Activated naive CD8-positive, alpha-beta T cell treated with anti-CD3 and anti-CD28 coated beads, Interleukin-2, amount 50 U/mL, for 24 hours (primary cell): ENCODE measurements around the gene ANKLE2.
"Not testable (repeated sequence)": the region's sequence is repeated elsewhere in the genome, so short reads cannot be mapped to it uniquely, and the experiment has no call there.

ENCODE experiments used
- ATAC-seq: fragments of 150-1000 bp; cut with Tn5 transposase; one replicate; pipeline ENCODE4 v1.10.0; 2021
- DNase-seq: peaks from one replicate; pipeline ENCODE4 v3.0.0; 2021
- H3K27ac Mint-ChIP-seq: one replicate; pipeline ENCODE4 v1.8.0; 2021; ENCODE audit warnings: mild to moderate bottlenecking, mixed read lengths
- H3K27me3 Mint-ChIP-seq: one replicate; pipeline ENCODE4 v1.8.0; 2021; ENCODE audit warnings: mixed read lengths
- H3K36me3 Mint-ChIP-seq: one replicate; pipeline ENCODE4 v1.8.0; 2021; ENCODE audit warnings: low read depth, mixed read lengths
- H3K4me1 Mint-ChIP-seq: one replicate; pipeline ENCODE4 v1.8.0; 2021; ENCODE audit warnings: mixed read lengths
- H3K4me3 Mint-ChIP-seq: one replicate; pipeline ENCODE4 v1.8.0; 2021; ENCODE audit warnings: mild to moderate bottlenecking, moderate library complexity, mixed read lengths
- H3K9me3 Mint-ChIP-seq: one replicate; pipeline ENCODE4 v1.8.0; 2021; ENCODE audit warnings: mixed read lengths

ANKLE2 gene

GRCh38 chr12:132787877-132788276, 26.2 kb upstream of the ANKLE2 start:
- DNase-seq, result no peak
- H3K27ac Mint-ChIP-seq, result no peak overlapping the region
- no peaks in the 10 kb centered on the region for H3K4me1 Mint-ChIP-seq
- ATAC-seq, result no peak
- H3K36me3 Mint-ChIP-seq, result peaks cover 46% of the 10 kb centered on the region
- no peak overlapping the region for H3K4me3 Mint-ChIP-seq
- no peaks in the 10 kb centered on the region for H3K9me3 Mint-ChIP-seq
- H3K27me3 Mint-ChIP-seq, result no peaks in the 10 kb centered on the region

GRCh38 chr12:132786192-132786591, 24.6 kb upstream of the ANKLE2 start:
- Mint-ChIP-seq H3K36me3 (peaks cover 49% of the 10 kb centered on the region), H3K9me3 (no peaks in the 10 kb centered on the region), H3K4me3 (no peak overlapping the region), H3K27ac (no peak overlapping the region), H3K4me1 (no peaks in the 10 kb centered on the region), H3K27me3 (no peaks in the 10 kb centered on the region)
- no peak for DNase-seq
- ATAC-seq, result peak; percentile 33

- ATAC-seq (no peak), DNase-seq (no peak)
- Mint-ChIP-seq H3K27me3 (no peaks in the 10 kb centered on the region), H3K4me1 (no peaks in the 10 kb centered on the region), H3K27ac (no peak overlapping the region), H3K36me3 (peaks cover 58% of the 10 kb centered on the region), H3K4me3 (no peak overlapping the region), H3K9me3 (no peaks in the 10 kb centered on the region)
These were observed 22.9 kb upstream of the ANKLE2 start for GRCh38 chr12:132784580-132784979.

GRCh38 chr12:132783917-132784531, 22.4 kb upstream of the ANKLE2 start:
- Mint-ChIP-seq H3K27me3 (no peaks in the 10 kb centered on the region), H3K36me3 (peaks cover 59% of the 10 kb centered on the region), H3K4me1 (no peaks in the 10 kb centered on the region), H3K27ac (no peak overlapping the region), H3K9me3 (no peaks in the 10 kb centered on the region), H3K4me3 (no peak overlapping the region)
- DNase-seq (no peak), ATAC-seq (no peak)

GRCh38 chr12:132781938-132782337, 20.3 kb upstream of the ANKLE2 start:
- Mint-ChIP-seq H3K27ac (no peak overlapping the region), H3K27me3 (no peaks in the 10 kb centered on the region), H3K9me3 (no peaks in the 10 kb centered on the region), H3K36me3 (peaks cover 48% of the 10 kb centered on the region), H3K4me3 (no peak overlapping the region), H3K4me1 (no peaks in the 10 kb centered on the region)
- DNase-seq (no peak), ATAC-seq (no peak)

GRCh38 chr12:132779781-132780353, 18.2 kb upstream of the ANKLE2 start:
- ATAC-seq, result peak; percentile 6
- H3K27ac Mint-ChIP-seq, result no peak overlapping the region
- no peak overlapping the region for H3K4me3 Mint-ChIP-seq
- H3K36me3 Mint-ChIP-seq, result peaks cover 50% of the 10 kb centered on the region
- DNase-seq, result no peak
- H3K9me3 Mint-ChIP-seq, result no peaks in the 10 kb centered on the region
- peaks cover 3% of the 10 kb centered on the region for H3K4me1 Mint-ChIP-seq
- no peaks in the 10 kb centered on the region for H3K27me3 Mint-ChIP-seq

- ATAC-seq (no peak), DNase-seq (no peak)
- H3K27ac Mint-ChIP-seq, result no peak overlapping the region
- no peaks in the 10 kb centered on the region for H3K9me3 Mint-ChIP-seq
- peaks cover 16% of the 10 kb centered on the region for H3K4me1 Mint-ChIP-seq
- no peaks in the 10 kb centered on the region for H3K27me3 Mint-ChIP-seq
- no peak overlapping the region for H3K4me3 Mint-ChIP-seq
- H3K36me3 Mint-ChIP-seq, result peaks cover 46% of the 10 kb centered on the region
These were observed 16.0 kb upstream of the ANKLE2 start for GRCh38 chr12:132777614-132778013.

GRCh38 chr12:132776816-132777568, 15.4 kb upstream of the ANKLE2 start:
- no peak overlapping the region for H3K27ac Mint-ChIP-seq

GRCh38 chr12:132776230-132776625, 14.6 kb upstream of the ANKLE2 start:
- H3K27ac Mint-ChIP-seq, H3K4me3 Mint-ChIP-seq, H3K9me3 Mint-ChIP-seq, ATAC-seq, H3K27me3 Mint-ChIP-seq, DNase-seq: not testable (repeated sequence)
- Mint-ChIP-seq H3K36me3 (peaks cover 44% of the 10 kb centered on the region), H3K4me1 (peaks cover 29% of the 10 kb centered on the region)

More at GRCh38 chr12:132776816-132777568, 15.4 kb upstream of the ANKLE2 start:
- Mint-ChIP-seq H3K36me3 (peaks cover 43% of the 10 kb centered on the region), H3K9me3 (no peaks in the 10 kb centered on the region), H3K4me1 (peaks cover 21% of the 10 kb centered on the region), H3K27me3 (no peaks in the 10 kb centered on the region), H3K4me3 (no peak overlapping the region)
- ATAC-seq (no peak), DNase-seq (no peak)

GRCh38 chr12:132775502-132776229, 14.0 kb upstream of the ANKLE2 start:
- DNase-seq (no peak), ATAC-seq (no peak)
- peak overlapping the region; percentile 27 for H3K27ac Mint-ChIP-seq
- H3K4me3 Mint-ChIP-seq, result no peak overlapping the region
- peaks cover 44% of the 10 kb centered on the region for H3K36me3 Mint-ChIP-seq
- H3K27me3 Mint-ChIP-seq, result no peaks in the 10 kb centered on the region
- H3K4me1 Mint-ChIP-seq, result peaks cover 34% of the 10 kb centered on the region
- H3K9me3 Mint-ChIP-seq, result no peaks in the 10 kb centered on the region

GRCh38 chr12:132774646-132775275, 13.1 kb upstream of the ANKLE2 start:
- Mint-ChIP-seq H3K27ac (no peak overlapping the region), H3K4me1 (peaks cover 38% of the 10 kb centered on the region), H3K9me3 (no peaks in the 10 kb centered on the region), H3K4me3 (no peak overlapping the region), H3K36me3 (peaks cover 39% of the 10 kb centered on the region), H3K27me3 (no peaks in the 10 kb centered on the region)
- ATAC-seq (no peak), DNase-seq (no peak)

GRCh38 chr12:132774159-132774558, 12.5 kb upstream of the ANKLE2 start:
- Mint-ChIP-seq H3K4me1 (peaks cover 44% of the 10 kb centered on the region), H3K36me3 (peaks cover 38% of the 10 kb centered on the region), H3K27ac (no peak overlapping the region), H3K27me3 (no peaks in the 10 kb centered on the region), H3K9me3 (no peaks in the 10 kb centered on the region), H3K4me3 (no peak overlapping the region)
- ATAC-seq (no peak), DNase-seq (no peak)

GRCh38 chr12:132773077-132773955, 11.7 kb upstream of the ANKLE2 start:
- no peaks in the 10 kb centered on the region for H3K27me3 Mint-ChIP-seq
- peaks cover 44% of the 10 kb centered on the region for H3K36me3 Mint-ChIP-seq
- H3K9me3 Mint-ChIP-seq, result no peaks in the 10 kb centered on the region
- ATAC-seq (no peak), DNase-seq (no peak)
- no peak overlapping the region for H3K4me3 Mint-ChIP-seq
- H3K4me1 Mint-ChIP-seq, result peaks cover 53% of the 10 kb centered on the region
- no peak overlapping the region for H3K27ac Mint-ChIP-seq
